OCI-LY7 (cell line): ENCODE data around the gene KRT17. TPM values are rescaled to one million over a fixed set of nuclear protein-coding genes. Genes with fewer than 3 reads are reported as not detected.

Experiments
- BruUV-seq: library from RNA; stranded (reverse); fragments of 400-500 nt; replicated peaks from 2 replicates; lab custom pipeline; 2021; lab: Mats Ljungman, UMichigan
- CTCF ChIA-PET: fragments of 300-600 bp; sonication (Branson Sonifier 250); formaldehyde crosslinking; loops from one replicate; lab custom pipeline; 2022; ENCODE audit warnings: antibody characterized with exemption; ENCODE audit not compliant: unreplicated experiment; lab: Charles Lee
- POLR2A ChIA-PET: fragments of 300-600 bp; sonication (Branson Sonifier 250); formaldehyde crosslinking; loops from one replicate; lab custom pipeline; 2022; ENCODE audit warnings: antibody characterized with exemption; lab: Charles Lee
- DNase-seq: peaks from one replicate; pipeline ENCODE4 v3.0.0-alpha.2; 2015; ENCODE audit warnings: low spot score
- H2AFZ ChIP-seq: fragments of 200-600 bp; sonication (generic), shearing (Covaris generic); 2 replicates; pipeline ENCODE4 v1.6.1; 2014; ENCODE audit warnings: mild to moderate bottlenecking, antibody characterized with exemption, low read length, moderate library complexity
- H3K27ac ChIP-seq: fragments of 200-600 bp; sonication (generic); 2 replicates; pipeline ENCODE4 v1.5.1; 2014; ENCODE audit warnings: mixed run types, low read depth, mild to moderate bottlenecking, moderate library complexity, low read length, inconsistent platforms; ENCODE audit not compliant: poor library complexity, severe bottlenecking
- H3K36me3 ChIP-seq: fragments of 200-600 bp; sonication (generic); 2 replicates; pipeline ENCODE4 v1.6.1; 2014; ENCODE audit warnings: mild to moderate bottlenecking, antibody characterized with exemption, low read length, moderate library complexity, mixed read lengths; ENCODE audit not compliant: insufficient read depth
- H3K4me1 ChIP-seq: fragments of 200-600 bp; sonication (generic); 2 replicates; pipeline ENCODE4 v1.5.1; 2014; ENCODE audit warnings: mild to moderate bottlenecking, low read length; ENCODE audit not compliant: insufficient read depth, poor library complexity, severe bottlenecking
- H3K4me2 ChIP-seq: fragments of 200-600 bp; sonication (generic); 2 replicates; pipeline ENCODE4 v1.6.1; 2014; ENCODE audit warnings: mild to moderate bottlenecking, low read length
- H3K4me3 ChIP-seq: fragments of 200-600 bp; sonication (generic); 2 replicates; pipeline ENCODE4 v1.5.1; 2014; ENCODE audit warnings: mild to moderate bottlenecking, low read depth, low read length; ENCODE audit not compliant: poor library complexity, severe bottlenecking
- H3K79me2 ChIP-seq: fragments of 200-600 bp; sonication (generic); 2 replicates; pipeline ENCODE4 v1.6.1; 2016; ENCODE audit warnings: low read depth, mild to moderate bottlenecking, low read length, moderate library complexity, mixed read lengths; ENCODE audit not compliant: insufficient read depth
- H3K9me2 ChIP-seq: fragments of 200-600 bp; sonication (generic); 2 replicates; pipeline ENCODE4 v1.6.1; 2016; ENCODE audit warnings: mild to moderate bottlenecking, low read length, mixed read lengths; ENCODE audit not compliant: insufficient read depth
- H3K9me3 ChIP-seq: fragments of 200-600 bp; sonication (generic); 2 replicates; pipeline ENCODE4 v1.6.1; 2014; ENCODE audit warnings: mild to moderate bottlenecking, mixed run types, low read length, mixed read lengths
- H4K20me1 ChIP-seq: fragments of 200-600 bp; sonication (generic); 2 replicates; pipeline ENCODE4 v1.6.1; 2014; ENCODE audit warnings: mild to moderate bottlenecking, antibody characterized with exemption, low read length, moderate library complexity, mixed read lengths; ENCODE audit not compliant: insufficient read depth
- CTCF ChIP-seq: fragments of 200-600 bp; sonication (generic); conservative IDR thresholded peaks from 2 replicates; pipeline ENCODE4 v1.5.1; 2014; ENCODE audit warnings: mild to moderate bottlenecking, antibody characterized with exemption, low read length, moderate library complexity, mixed read lengths
- EZH2phosphoT487 ChIP-seq: fragments of 200-600 bp; sonication (generic); IDR thresholded peaks from 2 replicates; pipeline ENCODE4 v1.6.1; 2018; ENCODE audit warnings: low read depth, borderline replicate concordance, mild to moderate bottlenecking, mixed run types, antibody characterized with exemption, low read length, moderate library complexity, mixed read lengths
- intact Hi-C: fragments of 100-400 bp; cut with micrococcal nuclease; formaldehyde crosslinking; loops from one replicate; pipeline ENCODE4 v1.10.0; 2022; ENCODE audit not compliant: unreplicated experiment
- total RNA-seq, 2 experiments: library from RNA; depleted of rRNA in 1 of 2; stranded (reverse); fragments of >200 nt in 1 of 2; shearing (Covaris generic) in 1 of 2; gene quantifications; 2 replicates each; pipeline ENCODE4 v1.2.3, GENCODE V29; 2014 to 2022

The KRT17 gene
- total RNA-seq, 2 experiments from 2014 or later: 2.1 TPM; not detected in 1

- no peak overlapping the region for H3K27ac ChIP-seq
- H3K36me3 ChIP-seq: no peaks in the 10 kb centered on the region
- H3K9me2 ChIP-seq: no peaks in the 10 kb centered on the region
- H3K9me3 ChIP-seq: no peaks in the 10 kb centered on the region
- peak overlapping the region; percentile 83 for H3K4me2 ChIP-seq
- intact Hi-C loops: loop anchor here (1.0 to 5.0 kb wide), 5 partner anchors 14 to 741 kb away; no protein-coding TSS in a partner anchor
- peak overlapping the region; percentile 60 for H3K4me3 ChIP-seq
- peak; percentile 90 for TF ChIP-seq CTCF
- no peak for TF ChIP-seq EZH2phosphoT487
- H3K79me2 ChIP-seq: no peaks in the 10 kb centered on the region
- peak; percentile 86 for DNase-seq
- no TSS peak for BruUV-seq
- H3K4me1 ChIP-seq: peaks cover 10% of the 10 kb centered on the region
- H4K20me1 ChIP-seq: no peaks in the 10 kb centered on the region
- POLR2A ChIA-PET: interaction anchor here (1.0 kb wide), 3 partner anchors 18 to 98 kb away, joined by 3 to 7 read pairs (median 5); no protein-coding TSS in a partner anchor
- CTCF ChIA-PET: interaction anchor here (0.6 to 2.9 kb wide), 11 partner anchors 10 to 1001 kb away, joined by 3 to 26 read pairs (median 5); partner anchors contain the start of gene SMARCE1
- H2AFZ ChIP-seq: peak overlapping the region; percentile 89
Measured at GRCh38 chr17:41647940-41648410, 23.6 kb upstream of the KRT17 start.

GRCh38 chr17:41647038-41647813, 22.9 kb upstream of the KRT17 start:
- intact Hi-C loops: loop anchor here (5.0 kb wide), 2 partner anchors 150 to 740 kb away; no protein-coding TSS in a partner anchor
- ChIA-PET POLR2A (no interaction called here), CTCF (interaction anchor here (2.3 kb wide), 1 partner anchor 98 kb away, joined by 9 read pairs; no protein-coding TSS in a partner anchor)
- no peaks in the 10 kb centered on the region for H3K79me2 ChIP-seq
- BruUV-seq: no TSS peak
- no peak for DNase-seq
- H3K4me3 ChIP-seq: no peak overlapping the region
- no peak overlapping the region for H3K4me2 ChIP-seq
- H3K4me1 ChIP-seq: peaks cover 10% of the 10 kb centered on the region
- H4K20me1 ChIP-seq: no peaks in the 10 kb centered on the region
- no peaks in the 10 kb centered on the region for H3K36me3 ChIP-seq
- peak overlapping the region; percentile 89; the same call in 1 of the 2 replicates for H2AFZ ChIP-seq
- H3K9me2 ChIP-seq: no peaks in the 10 kb centered on the region
- H3K27ac ChIP-seq: no peak overlapping the region
- H3K9me3 ChIP-seq: no peaks in the 10 kb centered on the region
- TF ChIP-seq CTCF: no peak
- no peak for TF ChIP-seq EZH2phosphoT487
